Measurements from ENCODE around the gene GALNTL6. TPM values are rescaled to one million over a fixed set of nuclear protein-coding genes. Genes with fewer than 3 reads are reported as not detected.

The GALNTL6 gene
- total and polyA plus RNA-seq, 9 of the 15 experiments (the other 6 are each of a cell fraction or from before 2014, with no cell fraction given), result 0.18 to 0.50 (median 0.29) TPM

DNA sequence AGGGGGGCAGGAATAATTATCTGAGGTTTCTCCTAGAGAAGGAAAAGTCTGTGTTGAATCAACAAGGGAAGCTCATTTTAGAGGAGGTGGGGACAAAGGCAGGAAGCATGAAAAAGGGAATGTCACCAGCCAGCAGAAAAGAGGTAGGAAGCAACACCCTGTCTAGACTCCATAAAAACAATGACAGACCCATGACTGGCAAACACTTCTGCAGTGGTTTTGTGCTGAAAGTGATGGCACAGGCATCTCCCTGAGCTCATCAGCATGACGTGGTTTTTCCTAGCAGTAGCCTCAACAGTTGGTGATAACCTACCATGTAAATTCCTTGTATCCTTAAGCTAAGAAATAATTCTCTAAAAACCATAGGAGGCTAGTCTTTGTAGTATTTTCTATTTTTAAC is 1244.7 kb downstream of the GALNTL6 start:
- Histone ChIP-seq H3K79me2 (ENCODE audit: control insufficient read depth, insufficient read depth, low read length) (no peaks in the 10 kb centered on the region), H3K27me3 (ENCODE audit: control insufficient read depth in 2 of 2, insufficient read depth in 2 of 2, low read length in 2 of 2) (no peaks in the 10 kb centered on the region), H3K9me3 (replicated peaks; ENCODE audit: control insufficient read depth, insufficient read depth, low read depth, low read length) (no peaks in the 10 kb centered on the region), H3K9ac (ENCODE audit: insufficient read depth in 1 of 2, low read depth in 2 of 2, low read length in 2 of 2) (no peak overlapping the region), H3K27ac (ENCODE audit: extremely low read depth, low read depth, low read length) (no peak overlapping the region), H4K20me1 (replicated peaks; ENCODE audit: control insufficient read depth, insufficient read depth, low read length) (no peaks in the 10 kb centered on the region), H3K9me1 (ENCODE audit: control insufficient read depth, insufficient read depth, low read length) (no peaks in the 10 kb centered on the region), H2AFZ (ENCODE audit: low read depth, low read length) (no peak overlapping the region), H3K36me3 (ENCODE audit: control insufficient read depth, insufficient read depth, low read length) (no peaks in the 10 kb centered on the region), H3K4me3 (no peak overlapping the region), H3K4me1 (replicated peaks in 1 of 2; ENCODE audit: control insufficient read depth in 2 of 2, insufficient read depth in 2 of 2, low read length in 2 of 2) (peaks cover 0 to 6% of the 10 kb centered on the region in 2 experiments; a peak in 2 of 5 replicates), H3K4me2 (ENCODE audit: insufficient read depth, low read length) (no peak overlapping the region)
- in situ Hi-C loops (cut with MboI) (no loop called here), intact Hi-C loops (cut with micrococcal nuclease) (no loop called here)
- FAIRE-seq (peak; percentile 6), ATAC-seq (no peak), DNase-seq (ENCODE audit: extremely low read depth in 1 of 4, low spot score in 3 of 4) (no peak)
- CTCF ChIA-PET (ENCODE audit: low intra/inter-chr PET ratio), result no interaction called here
- no TSS peak for BruUV-seq (replicated peaks)
- POLR2A ChIA-PET, result interaction anchor here (0.7 to 1.4 kb wide), 3 partner anchors 9 to 34 kb away, joined by 3 to 6 read pairs (median 3); no protein-coding TSS in a partner anchor
- no peak for TF ChIP-seq RBBP5 (IDR thresholded peaks at IDR 0.05; ENCODE audit: borderline replicate concordance, insufficient read depth, low read length, poor library complexity, severe bottlenecking)
- TF ChIP-seq MBD2 (IDR thresholded peaks at IDR 0.05; ENCODE audit: borderline replicate concordance, low read depth), result no peak
- TF ChIP-seq, protein P1, sequence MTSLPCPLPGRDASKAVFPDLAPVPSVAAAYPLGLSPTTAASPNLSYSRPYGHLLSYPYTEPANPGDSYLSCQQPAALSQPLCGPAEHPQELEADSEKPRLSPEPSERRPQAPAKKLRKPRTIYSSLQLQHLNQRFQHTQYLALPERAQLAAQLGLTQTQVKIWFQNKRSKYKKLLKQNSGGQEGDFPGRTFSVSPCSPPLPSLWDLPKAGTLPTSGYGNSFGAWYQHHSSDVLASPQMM (CRISPR knock-in tag; IDR thresholded peaks at IDR 0.05), result no peak
- no peak for TF ChIP-seq ZSCAN32 (CRISPR knock-in tag; IDR thresholded peaks at IDR 0.05)
- TF ChIP-seq, protein P2, sequence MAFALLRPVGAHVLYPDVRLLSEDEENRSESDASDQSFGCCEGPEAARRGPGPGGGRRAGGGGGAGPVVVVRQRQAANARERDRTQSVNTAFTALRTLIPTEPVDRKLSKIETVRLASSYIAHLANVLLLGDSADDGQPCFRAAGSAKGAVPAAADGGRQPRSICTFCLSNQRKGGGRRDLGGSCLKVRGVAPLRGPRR (CRISPR knock-in tag; IDR thresholded peaks at IDR 0.05), result no peak
- TF ChIP-seq KLF1 (tag; IDR thresholded peaks at IDR 0.05), result no peak
- no peak for TF ChIP-seq ZNF146 (CRISPR knock-in tag; IDR thresholded peaks at IDR 0.05; ENCODE audit: unreplicated experiment)
- TF ChIP-seq YBX1 (IDR thresholded peaks at IDR 0.05), result no peak
- TF ChIP-seq XRCC3 (IDR thresholded peaks at IDR 0.05), result no peak
- no peak for TF ChIP-seq SRF (CRISPR knock-in tag; IDR thresholded peaks at IDR 0.05)
- no peak for TF ChIP-seq ZNF696 (CRISPR knock-in tag; conservative IDR thresholded peaks at IDR 0.05)
- no peak for TF ChIP-seq DDX20 (tag; IDR thresholded peaks at IDR 0.05; ENCODE audit: low read depth)
- no peak for TF ChIP-seq GTF2A2 (tag; IDR thresholded peaks at IDR 0.05)
- TF ChIP-seq XRCC4 (IDR thresholded peaks at IDR 0.05; ENCODE audit: extremely low read depth, insufficient read depth, insufficient read length), result no peak
- WGBS (ENCODE audit: insufficient coverage, low coverage, missing lambda C conversion rate), result 18% methylated on average over 1 of the region's 1 CpG

Data from K562 (cell line).